NB4 (cell line): ENCODE results near the gene AMOTL2.

Source experiments
- CTCF ChIP-seq: IDR thresholded peaks from one replicate; pipeline ENCODE4 v1.5.1; 2012; ENCODE audit warnings: low read depth, low read length
- MAX ChIP-seq: IDR thresholded peaks from 2 replicates; pipeline ENCODE4 v1.6.1; 2011; ENCODE audit warnings: low read depth, low read length
- MYC ChIP-seq: IDR thresholded peaks from 2 replicates; pipeline ENCODE4 v1.6.1; 2011; ENCODE audit warnings: low read depth, low read length
- POLR2A ChIP-seq: IDR thresholded peaks from 2 replicates; pipeline ENCODE4 v1.6.1; 2011; ENCODE audit warnings: mild to moderate bottlenecking; ENCODE audit not compliant: insufficient read length; ENCODE audit errors: extremely low read depth

- TF ChIP-seq POLR2A: no peak
- TF ChIP-seq CTCF: no peak
- TF ChIP-seq MAX: no peak
- TF ChIP-seq MYC: no peak
These were observed 34.8 kb upstream of the AMOTL2 start for GRCh38 chr3:134409041-134409440.
